Measurements from ENCODE around the gene GNA14. TPM values are rescaled to one million over a fixed set of nuclear protein-coding genes. Genes with fewer than 3 reads are reported as not detected.
"Not testable (repeated sequence)": the region's sequence is repeated elsewhere in the genome, so short reads cannot be mapped to it uniquely, and the experiment has no call there.

The GNA14 gene
- polyA plus RNA-seq, 3 donors from 2014 or later = not detected

DNA sequence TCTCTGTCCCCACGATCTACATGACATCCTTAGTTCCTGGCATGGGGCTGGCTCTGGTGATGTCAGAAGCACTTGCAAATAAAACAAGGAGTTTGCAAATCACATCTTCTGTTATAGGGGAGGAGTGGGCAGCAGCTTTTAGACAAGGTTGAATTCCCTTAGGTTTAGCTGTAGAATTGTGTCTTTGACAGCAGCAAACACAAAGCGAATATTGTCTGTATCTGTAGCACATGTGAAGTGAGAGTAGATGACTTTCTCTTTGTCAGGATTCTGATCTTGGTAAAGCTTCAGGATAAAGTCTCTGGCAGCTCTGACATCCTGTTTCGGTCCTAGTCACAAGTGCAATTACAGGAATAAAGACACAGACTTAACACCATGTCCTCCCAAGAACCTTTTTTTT lies 224.3 kb downstream of the GNA14 start:
- Mint-ChIP-seq H3K36me3 (peaks cover 0 to 3% (median 0%) of the 10 kb centered on the region in 3 donors), H3K27ac (no peak overlapping the region), H3K4me3 (no peak overlapping the region), H3K9me3 (no peaks in the 10 kb centered on the region), H3K27me3 (ENCODE audit: low read depth in 3 of 3) (peaks cover 0 to 5% (median 0%) of the 10 kb centered on the region in 3 donors), H3K4me1 (no peaks in the 10 kb centered on the region)
- no peak for DNase-seq

DNA sequence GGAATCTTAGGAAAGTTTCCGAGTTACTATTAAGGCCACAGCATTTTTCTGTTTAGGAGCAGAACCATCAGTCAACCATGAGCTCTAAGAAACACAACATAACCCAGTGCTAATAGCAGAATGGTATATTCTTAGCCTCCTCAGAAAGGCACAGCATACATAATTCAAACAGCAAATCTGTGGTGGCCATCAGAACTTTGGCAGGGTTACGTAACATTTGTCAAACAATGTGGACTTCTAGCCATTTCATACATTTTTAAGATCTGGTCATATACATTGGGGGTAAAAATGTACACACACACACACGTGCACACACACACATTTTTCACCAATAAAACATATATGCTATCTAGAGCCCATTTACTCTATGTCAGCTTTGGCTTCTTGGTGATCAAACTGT lies 225.2 kb downstream of the GNA14 start:
- H3K4me1 Mint-ChIP-seq = no peaks in the 10 kb centered on the region
- H3K4me3 Mint-ChIP-seq = no peak overlapping the region
- H3K36me3 Mint-ChIP-seq = peaks cover 0 to 3% (median 0%) of the 10 kb centered on the region in 3 donors
- DNase-seq = no peak
- no peak overlapping the region for H3K27ac Mint-ChIP-seq
- no peaks in the 10 kb centered on the region for H3K9me3 Mint-ChIP-seq
- H3K27me3 Mint-ChIP-seq (ENCODE audit: low read depth in 3 of 3) = peaks cover 0 to 5% (median 0%) of the 10 kb centered on the region in 3 donors

- peaks cover 0 to 6% (median 3%) of the 10 kb centered on the region in 3 donors for H3K36me3 Mint-ChIP-seq
- no peak overlapping the region for H3K4me3 Mint-ChIP-seq
- H3K27ac Mint-ChIP-seq = no peak overlapping the region
- peaks cover 0 to 5% (median 0%) of the 10 kb centered on the region in 3 donors for H3K27me3 Mint-ChIP-seq (ENCODE audit: low read depth in 3 of 3)
- DNase-seq = no peak
- H3K9me3 Mint-ChIP-seq = no peaks in the 10 kb centered on the region
- no peaks in the 10 kb centered on the region for H3K4me1 Mint-ChIP-seq
These were observed 226.4 kb downstream of the GNA14 start for GRCh38 chr9:77421506-77422265.

DNA sequence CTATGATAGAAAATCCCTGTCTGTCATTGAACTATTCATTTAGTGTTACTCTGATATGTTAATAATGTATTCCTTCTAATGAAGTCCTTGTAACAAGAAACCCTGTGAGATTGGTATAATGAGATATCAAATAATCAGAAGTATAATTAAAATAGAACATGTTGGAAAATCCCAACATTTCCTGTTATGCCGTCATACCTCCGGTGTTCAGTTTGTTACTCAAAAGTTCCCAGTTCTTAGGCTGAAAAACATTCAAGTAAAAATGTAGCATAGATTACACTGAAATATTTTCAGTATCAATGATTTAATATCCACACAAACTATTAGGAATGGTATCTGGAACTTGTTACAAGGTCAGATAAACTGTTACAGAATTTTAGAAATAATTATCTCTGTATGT lies 227.5 kb downstream of the GNA14 start:
- Mint-ChIP-seq H3K27me3 (ENCODE audit: low read depth in 3 of 3) (no peaks in the 10 kb centered on the region), H3K27ac (no peak overlapping the region)

GRCh38 chr9:77418226-77418625 lies 229.9 kb downstream of the GNA14 start:
- Mint-ChIP-seq H3K27ac (no peak overlapping the region), H3K36me3 (peaks cover 0 to 10% (median 3%) of the 10 kb centered on the region in 3 donors), H3K4me1 (no peaks in the 10 kb centered on the region), H3K9me3 (no peaks in the 10 kb centered on the region), H3K4me3 (no peak overlapping the region), H3K27me3 (ENCODE audit: low read depth in 3 of 3) (no peaks in the 10 kb centered on the region)
- DNase-seq = no peak

More for the DNA sequence above, 227.5 kb downstream of the GNA14 start:
- Mint-ChIP-seq H3K4me1 (no peaks in the 10 kb centered on the region), H3K36me3 (peaks cover 0 to 6% (median 3%) of the 10 kb centered on the region in 3 donors), H3K4me3 (no peak overlapping the region), H3K9me3 (no peaks in the 10 kb centered on the region)
- no peak for DNase-seq

- Mint-ChIP-seq H3K27ac (peak overlapping the region in 1 of 6 donors; percentile 17), H3K36me3 (peaks cover 0 to 10% (median 3%) of the 10 kb centered on the region in 3 donors), H3K9me3 (no peaks in the 10 kb centered on the region), H3K27me3 (ENCODE audit: low read depth in 3 of 3) (no peaks in the 10 kb centered on the region), H3K4me1 (no peaks in the 10 kb centered on the region), H3K4me3 (no peak overlapping the region)
- no peak for DNase-seq
These were observed 230.6 kb downstream of the GNA14 start for GRCh38 chr9:77417566-77417965.

GRCh38 chr9:77408521-77408920 lies 239.6 kb downstream of the GNA14 start:
- H3K36me3 Mint-ChIP-seq = peaks cover 38 to 56% (median 52%) of the 10 kb centered on the region in 3 donors
- H3K9me3 Mint-ChIP-seq = peaks cover 0 to 13% (median 3%) of the 10 kb centered on the region in 6 donors
- not testable (repeated sequence) for H3K27me3 Mint-ChIP-seq (ENCODE audit: low read depth in 3 of 3); H3K4me1 Mint-ChIP-seq; DNase-seq; H3K4me3 Mint-ChIP-seq; H3K27ac Mint-ChIP-seq

GRCh38 chr9:77403239-77403638 lies 244.9 kb downstream of the GNA14 start:
- H3K27me3 Mint-ChIP-seq (ENCODE audit: low read depth in 3 of 3) = peaks cover 0 to 3% (median 0%) of the 10 kb centered on the region in 3 donors
- DNase-seq = no peak
- no peak overlapping the region for H3K4me3 Mint-ChIP-seq
- peaks cover 34 to 51% (median 44%) of the 10 kb centered on the region in 3 donors for H3K36me3 Mint-ChIP-seq
- peaks cover 0 to 6% (median 1%) of the 10 kb centered on the region in 6 donors for H3K9me3 Mint-ChIP-seq
- no peaks in the 10 kb centered on the region for H3K4me1 Mint-ChIP-seq
- H3K27ac Mint-ChIP-seq = no peak overlapping the region

- Mint-ChIP-seq H3K36me3 (peaks cover 25 to 41% (median 39%) of the 10 kb centered on the region in 3 donors), H3K4me1 (no peaks in the 10 kb centered on the region)
These were observed 245.8 kb downstream of the GNA14 start for GRCh38 chr9:77402286-77402685.

DNA sequence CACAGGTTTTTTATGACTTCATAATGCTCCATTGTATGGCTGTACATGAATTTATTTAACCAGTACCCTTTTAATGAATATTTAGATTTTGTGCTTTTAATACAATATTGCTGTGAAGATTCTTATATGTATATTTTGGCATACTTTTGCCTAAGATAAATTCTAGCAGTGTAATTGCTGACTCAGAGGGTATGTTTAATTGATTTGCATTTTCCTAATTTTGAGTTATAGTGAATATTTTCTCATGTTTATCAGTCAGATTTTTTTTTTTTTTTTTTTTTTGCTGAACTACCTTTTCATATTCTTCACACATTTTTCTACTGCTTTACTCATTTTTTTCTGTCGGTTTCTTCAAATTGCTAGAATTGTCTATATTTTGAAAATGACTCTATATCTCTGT lies 248.2 kb downstream of the GNA14 start:
- H3K4me3 Mint-ChIP-seq = no peak overlapping the region
- no peak for DNase-seq
- H3K27ac Mint-ChIP-seq = no peak overlapping the region
- H3K4me1 Mint-ChIP-seq = no peaks in the 10 kb centered on the region
- H3K9me3 Mint-ChIP-seq = no peaks in the 10 kb centered on the region
- peaks cover 9 to 18% (median 18%) of the 10 kb centered on the region in 3 donors for H3K36me3 Mint-ChIP-seq
- peaks cover 0 to 3% (median 0%) of the 10 kb centered on the region in 3 donors for H3K27me3 Mint-ChIP-seq (ENCODE audit: low read depth in 3 of 3)

More at GRCh38 chr9:77402286-77402685, 245.8 kb downstream of the GNA14 start:
- H3K9me3 Mint-ChIP-seq = no peaks in the 10 kb centered on the region
- peaks cover 0 to 3% (median 0%) of the 10 kb centered on the region in 3 donors for H3K27me3 Mint-ChIP-seq (ENCODE audit: low read depth in 3 of 3)
- H3K27ac Mint-ChIP-seq = no peak overlapping the region
- H3K4me3 Mint-ChIP-seq = no peak overlapping the region
- DNase-seq = no peak

GRCh38 chr9:77398581-77398980 lies 249.5 kb downstream of the GNA14 start:
- H3K4me1 Mint-ChIP-seq; H3K36me3 Mint-ChIP-seq; H3K27me3 Mint-ChIP-seq (ENCODE audit: low read depth in 3 of 3); H3K9me3 Mint-ChIP-seq; DNase-seq; H3K4me3 Mint-ChIP-seq; H3K27ac Mint-ChIP-seq: not testable (repeated sequence)

DNA sequence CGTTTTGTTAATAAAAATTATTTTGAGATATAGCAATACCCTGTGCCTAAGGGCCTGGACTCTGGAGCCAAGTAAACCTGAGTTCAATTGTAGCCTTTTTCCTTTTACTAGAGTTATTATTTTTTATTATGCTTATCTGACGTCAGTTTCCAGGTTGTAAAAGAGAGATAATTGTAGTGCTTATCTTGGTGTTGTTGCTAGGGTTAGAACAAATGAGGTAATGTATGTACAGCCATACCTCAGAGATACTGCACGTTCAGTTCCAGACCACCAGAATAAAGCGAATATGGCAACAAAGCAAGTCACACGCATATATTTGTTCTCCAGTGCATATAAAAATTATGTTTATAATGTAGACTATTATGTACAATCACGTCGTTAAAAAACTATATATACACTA lies 255.8 kb downstream of the GNA14 start:
- no peaks in the 10 kb centered on the region for H3K4me1 Mint-ChIP-seq
- no peak for DNase-seq
- H3K36me3 Mint-ChIP-seq = peaks cover 0 to 21% (median 0%) of the 10 kb centered on the region in 3 donors
- H3K9me3 Mint-ChIP-seq = no peaks in the 10 kb centered on the region
- no peaks in the 10 kb centered on the region for H3K27me3 Mint-ChIP-seq (ENCODE audit: low read depth in 3 of 3)
- H3K4me3 Mint-ChIP-seq = no peak overlapping the region
- H3K27ac Mint-ChIP-seq = no peak overlapping the region

DNA sequence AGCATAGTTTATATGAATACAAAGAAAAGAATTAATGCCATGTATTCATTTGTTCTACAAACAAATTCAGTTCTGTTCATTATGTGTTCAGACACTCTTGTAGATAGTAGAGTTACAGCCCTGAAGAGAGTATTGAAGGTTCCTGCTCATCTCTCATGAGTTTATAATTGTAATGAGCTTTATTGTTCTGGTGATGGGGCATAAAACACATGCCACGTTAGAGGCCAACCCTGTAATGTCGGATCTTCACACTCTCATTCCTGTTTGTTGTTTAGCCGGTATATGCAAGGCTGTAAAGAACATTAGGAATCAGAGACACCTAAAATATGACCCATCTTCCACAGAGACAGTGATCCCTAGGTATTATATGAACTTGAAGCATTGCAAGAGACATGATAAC lies 256.3 kb downstream of the GNA14 start:
- H3K36me3 Mint-ChIP-seq = peaks cover 0 to 23% (median 0%) of the 10 kb centered on the region in 3 donors
- H3K27ac Mint-ChIP-seq = no peak overlapping the region
- DNase-seq = no peak
- H3K4me1 Mint-ChIP-seq = no peaks in the 10 kb centered on the region
- H3K9me3 Mint-ChIP-seq = no peaks in the 10 kb centered on the region
- H3K27me3 Mint-ChIP-seq (ENCODE audit: low read depth in 3 of 3) = no peaks in the 10 kb centered on the region
- H3K4me3 Mint-ChIP-seq = no peak overlapping the region

DNA sequence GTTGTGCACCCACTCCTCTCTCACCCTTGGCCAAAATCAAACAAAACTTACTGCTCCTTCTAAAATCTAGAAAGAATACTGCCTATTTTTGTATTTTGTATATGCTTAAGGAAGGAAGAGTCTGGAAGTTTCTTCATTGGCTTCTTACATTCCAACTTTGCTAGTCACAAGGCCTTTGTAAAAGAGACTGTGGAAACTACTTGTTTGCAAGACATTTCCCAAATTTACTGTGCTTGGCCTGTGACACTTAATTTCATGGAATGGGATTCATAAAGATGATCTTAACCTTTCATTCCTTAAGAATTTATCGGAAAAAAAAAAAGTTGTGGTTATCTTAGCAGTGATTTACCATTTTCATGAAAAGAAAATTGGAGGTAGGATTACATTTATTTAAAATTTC lies 261.9 kb downstream of the GNA14 start:
- no peak overlapping the region for H3K4me3 Mint-ChIP-seq
- no peak overlapping the region for H3K27ac Mint-ChIP-seq
- H3K27me3 Mint-ChIP-seq (ENCODE audit: low read depth in 3 of 3) = no peaks in the 10 kb centered on the region
- DNase-seq = no peak
- no peaks in the 10 kb centered on the region for H3K9me3 Mint-ChIP-seq
- peaks cover 7 to 25% (median 9%) of the 10 kb centered on the region in 3 donors for H3K36me3 Mint-ChIP-seq
- no peaks in the 10 kb centered on the region for H3K4me1 Mint-ChIP-seq

- H3K4me3 Mint-ChIP-seq = no peak overlapping the region
- no peaks in the 10 kb centered on the region for H3K27me3 Mint-ChIP-seq (ENCODE audit: low read depth in 3 of 3)
- no peak overlapping the region for H3K27ac Mint-ChIP-seq
- H3K9me3 Mint-ChIP-seq = no peaks in the 10 kb centered on the region
- no peaks in the 10 kb centered on the region for H3K4me1 Mint-ChIP-seq
- no peak for DNase-seq
- peaks cover 9 to 16% (median 14%) of the 10 kb centered on the region in 3 donors for H3K36me3 Mint-ChIP-seq
These were observed 263.7 kb downstream of the GNA14 start for GRCh38 chr9:77384406-77384805.

Measured in immature natural killer cell (primary cell).